Omental fat pad (tissue), 4 donors: Measurements from ENCODE around the gene SYPL1. TPM values are rescaled to one million over a fixed set of nuclear protein-coding genes. Genes with fewer than 3 reads are reported as not detected.
"Not testable (repeated sequence)": the region's sequence is repeated elsewhere in the genome, so short reads cannot be mapped to it uniquely, and the experiment has no call there.

Source experiments
- ATAC-seq: fragments of 150-250 bp; one replicate; pipeline ENCODE4 v1.9.1; 2016; ENCODE audit warnings: mild to moderate bottlenecking, moderate library complexity; ENCODE audit not compliant: low FRiP score
- DNase-seq: peaks from one replicate; pipeline ENCODE4 v3.0.0-alpha.2; 2019; ENCODE audit warnings: low spot score
- total RNA-seq, 4 donors: library from RNA; depleted of rRNA; stranded (reverse); fragments of >200 nt; gene quantifications; one replicate each; pipeline ENCODE4 v1.1.0, GENCODE V29; 2016
- TF ChIP-seq, protein P1 (sequence below), 3 donors: fragments of 450-650 bp; IDR thresholded peaks; one replicate each; pipeline ENCODE4 v1.5.1; 2016 to 2017; ENCODE audit warnings: antibody characterized with exemption in 3 of 3, mild to moderate bottlenecking in 3 of 3, moderate library complexity in 2 of 3

SYPL1 gene
- total RNA-seq, 4 donors from 2014 or later, result 61.5 to 120 (median 70.6) TPM

DNA sequence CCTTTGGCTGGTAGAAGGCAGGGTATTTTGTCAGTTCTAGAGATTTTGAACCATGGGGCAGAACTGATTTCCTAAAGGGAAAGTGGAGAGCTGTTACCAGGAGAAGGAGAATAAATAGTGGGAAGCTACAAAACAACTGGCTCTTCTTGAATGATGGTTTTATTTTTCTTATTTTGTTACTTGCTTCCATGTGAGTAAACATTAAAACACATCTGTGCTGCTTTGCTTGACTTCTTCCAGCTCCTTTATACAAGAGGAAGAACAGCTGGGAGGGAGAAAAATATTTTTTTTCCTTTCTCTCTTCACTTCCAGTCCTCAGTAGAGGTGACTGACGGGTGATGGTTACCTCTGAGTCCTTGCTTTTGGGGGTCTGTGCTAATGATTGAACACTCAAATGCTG lies 30.0 kb upstream of the SYPL1 start:
- DNase-seq (no peak), ATAC-seq (no peak)
- TF ChIP-seq, protein P1, sequence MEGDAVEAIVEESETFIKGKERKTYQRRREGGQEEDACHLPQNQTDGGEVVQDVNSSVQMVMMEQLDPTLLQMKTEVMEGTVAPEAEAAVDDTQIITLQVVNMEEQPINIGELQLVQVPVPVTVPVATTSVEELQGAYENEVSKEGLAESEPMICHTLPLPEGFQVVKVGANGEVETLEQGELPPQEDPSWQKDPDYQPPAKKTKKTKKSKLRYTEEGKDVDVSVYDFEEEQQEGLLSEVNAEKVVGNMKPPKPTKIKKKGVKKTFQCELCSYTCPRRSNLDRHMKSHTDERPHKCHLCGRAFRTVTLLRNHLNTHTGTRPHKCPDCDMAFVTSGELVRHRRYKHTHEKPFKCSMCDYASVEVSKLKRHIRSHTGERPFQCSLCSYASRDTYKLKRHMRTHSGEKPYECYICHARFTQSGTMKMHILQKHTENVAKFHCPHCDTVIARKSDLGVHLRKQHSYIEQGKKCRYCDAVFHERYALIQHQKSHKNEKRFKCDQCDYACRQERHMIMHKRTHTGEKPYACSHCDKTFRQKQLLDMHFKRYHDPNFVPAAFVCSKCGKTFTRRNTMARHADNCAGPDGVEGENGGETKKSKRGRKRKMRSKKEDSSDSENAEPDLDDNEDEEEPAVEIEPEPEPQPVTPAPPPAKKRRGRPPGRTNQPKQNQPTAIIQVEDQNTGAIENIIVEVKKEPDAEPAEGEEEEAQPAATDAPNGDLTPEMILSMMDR (IDR thresholded peaks at IDR 0.05), result no peak

DNA sequence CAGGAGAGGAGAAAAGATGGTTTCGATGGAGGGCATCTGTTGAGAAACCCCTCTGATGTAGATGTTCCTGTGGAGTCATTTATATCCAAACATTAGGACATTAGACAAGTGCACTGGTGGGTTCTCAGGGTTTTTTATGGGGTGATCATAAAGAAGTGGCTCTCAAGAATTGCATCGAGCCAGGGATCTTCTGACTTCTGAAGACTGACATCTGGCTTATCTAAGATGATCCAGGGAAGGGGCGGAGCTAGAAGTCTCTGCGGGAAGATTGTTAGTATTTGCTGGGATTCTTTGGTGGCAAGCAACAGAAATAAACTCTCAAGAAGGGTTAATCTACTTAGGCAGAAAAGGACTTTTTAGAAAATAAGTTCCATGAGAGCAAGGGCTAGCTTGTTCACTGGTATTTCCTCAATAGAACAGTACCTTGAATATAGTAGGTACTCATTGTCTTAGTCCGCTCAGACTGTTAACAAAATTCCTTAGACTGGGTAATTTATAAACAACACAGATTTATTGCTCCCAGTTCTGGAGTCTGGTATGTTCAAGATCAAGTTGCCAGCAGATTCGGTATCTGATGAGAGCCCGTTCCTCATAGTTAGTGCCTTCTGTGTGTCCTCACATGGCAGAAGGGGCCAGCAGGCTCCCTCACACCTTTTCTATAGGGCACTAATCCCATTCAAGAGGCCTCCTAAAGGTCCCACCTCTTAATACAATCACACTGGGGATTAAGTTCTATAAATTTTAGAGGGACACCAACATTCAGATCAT lies 28.5 kb upstream of the SYPL1 start:
- TF ChIP-seq, protein P1 (IDR thresholded peaks at IDR 0.05), result no peak
- ATAC-seq (no peak), DNase-seq (no peak)

DNA sequence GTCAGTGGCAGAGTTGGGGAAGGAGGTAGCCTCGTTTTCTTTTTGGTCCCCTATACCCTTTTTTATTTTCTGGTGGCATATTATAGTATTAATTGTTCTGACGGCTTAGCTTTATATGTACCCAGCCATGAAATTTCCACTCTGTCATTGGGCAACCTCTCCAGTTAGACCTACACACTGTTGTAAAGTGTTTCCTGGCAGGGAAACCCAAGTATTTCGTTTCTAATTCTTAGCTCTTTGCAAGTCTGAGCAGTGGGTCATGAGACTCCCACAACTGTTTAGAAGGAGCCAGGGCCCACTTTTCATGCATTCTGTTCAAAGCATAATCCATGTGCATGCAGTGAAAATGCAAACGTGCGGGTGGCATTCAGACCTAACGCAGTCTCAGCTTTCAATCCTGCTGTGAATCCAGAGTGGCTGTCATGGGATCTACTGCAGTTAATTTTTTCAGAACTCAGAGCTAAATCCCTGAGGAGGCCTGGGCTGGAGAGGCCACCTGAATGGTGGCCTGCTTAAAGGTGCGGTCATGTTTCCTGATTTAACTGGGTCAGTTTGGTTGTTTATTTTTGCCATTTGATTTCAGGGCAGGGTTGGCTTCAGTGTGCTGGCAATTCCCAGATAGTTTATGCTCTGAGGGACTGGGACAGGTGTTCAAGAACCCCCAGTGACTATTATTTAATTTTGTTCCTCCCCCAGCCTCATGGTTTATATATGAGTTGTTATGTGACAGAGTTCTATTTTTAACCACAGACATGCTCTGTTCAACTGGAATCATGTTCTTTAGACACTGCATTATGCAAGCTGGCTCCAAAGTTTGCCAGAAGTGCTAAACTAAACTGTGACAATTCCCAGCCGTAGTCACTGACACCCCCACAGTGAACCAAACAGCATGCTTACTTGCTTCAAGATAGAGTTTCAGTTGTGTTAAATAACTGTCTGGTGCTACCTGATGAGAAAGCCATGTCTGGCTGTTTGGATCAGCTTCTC lies 27.4 kb upstream of the SYPL1 start:
- DNase-seq (no peak), ATAC-seq (peak; percentile 54)
- TF ChIP-seq, protein P1 (IDR thresholded peaks at IDR 0.05), result no peak

DNA sequence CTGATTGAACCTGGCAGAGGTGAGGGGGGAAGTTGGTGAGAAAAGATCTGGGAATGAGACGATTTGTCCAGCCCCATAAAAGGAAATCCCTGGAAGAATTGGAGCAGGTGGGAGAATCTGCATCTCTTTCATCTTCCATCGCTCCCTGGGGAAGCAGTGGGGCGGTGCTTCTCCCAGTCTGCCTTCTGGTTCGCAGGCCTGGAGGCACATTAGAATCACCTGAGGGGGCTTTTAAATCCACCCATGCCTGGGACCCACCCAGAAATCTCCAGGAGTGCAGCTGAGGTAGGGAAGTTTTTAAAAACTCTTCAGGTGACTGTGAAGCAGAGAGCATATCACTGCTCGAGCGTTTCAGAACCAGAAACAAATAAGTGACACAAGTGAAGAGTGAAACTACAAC lies 26.7 kb upstream of the SYPL1 start:
- TF ChIP-seq, protein P1 (IDR thresholded peaks at IDR 0.05), result no peak
- no peak for DNase-seq

DNA sequence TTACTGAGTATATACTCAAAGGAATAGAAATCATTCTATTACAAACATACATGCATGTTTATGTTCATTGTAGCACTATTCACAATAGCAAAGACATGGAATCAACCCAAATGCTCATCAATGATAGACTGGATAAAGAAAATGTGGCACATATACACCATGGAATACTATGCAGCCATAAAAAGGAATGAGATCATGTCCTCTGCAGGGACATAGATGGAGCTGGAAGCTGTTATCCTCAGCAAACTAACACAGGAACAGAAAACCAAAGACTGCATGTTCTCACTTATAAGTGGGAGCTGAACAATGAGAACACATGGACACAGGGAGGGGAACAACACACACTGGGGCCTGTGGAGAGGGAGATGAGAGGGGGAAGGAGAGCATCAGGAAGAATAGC lies 26.1 kb upstream of the SYPL1 start:
- ATAC-seq, DNase-seq: not testable (repeated sequence)

More for the DNA sequence above, 26.7 kb upstream of the SYPL1 start:
- ATAC-seq, result no peak

DNA sequence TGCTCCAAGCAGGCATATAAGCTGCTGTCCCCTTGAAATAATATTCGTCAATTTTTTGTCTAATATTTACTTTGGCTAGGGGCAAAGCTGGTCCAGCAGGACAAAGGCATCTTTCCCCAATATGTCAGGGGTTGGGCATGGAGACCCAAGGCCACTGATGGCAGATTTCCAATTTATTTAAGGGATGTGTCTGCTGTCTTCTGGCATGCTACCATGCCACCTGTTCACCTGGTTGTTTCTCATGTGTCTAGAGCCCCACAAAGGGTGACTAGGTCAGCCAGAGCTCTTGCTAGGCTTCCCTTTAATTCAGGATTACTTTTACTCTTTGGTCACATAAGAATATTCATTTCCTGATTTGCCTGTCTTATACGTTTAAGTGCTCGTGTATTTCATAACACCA lies 22.1 kb upstream of the SYPL1 start:
- DNase-seq (no peak), ATAC-seq (no peak)
- TF ChIP-seq, protein P1 (IDR thresholded peaks at IDR 0.05), result no peak

DNA sequence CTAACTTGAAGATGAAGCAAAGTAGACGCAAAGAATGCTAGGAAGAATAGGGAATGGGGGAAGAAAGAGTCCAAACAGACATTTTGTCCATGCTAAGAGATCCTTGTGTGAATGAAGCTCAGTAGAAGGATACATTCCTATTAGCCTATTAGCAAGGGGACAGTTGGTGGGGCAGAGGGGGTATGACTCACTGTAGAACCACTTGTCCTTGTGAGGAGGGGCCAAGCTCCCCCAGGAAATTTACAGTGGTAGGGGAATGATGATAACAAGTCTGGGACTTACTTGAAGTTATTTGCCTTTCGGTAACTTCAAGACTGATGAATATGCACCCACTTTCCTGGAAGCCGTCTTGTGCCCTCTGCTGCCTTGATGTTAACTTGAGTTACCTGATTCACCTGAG lies 17.2 kb upstream of the SYPL1 start:
- TF ChIP-seq, protein P1 (IDR thresholded peaks at IDR 0.05), result no peak
- ATAC-seq, result no peak
- DNase-seq, result no peak
